Endothelial cell of umbilical vein (primary cell): ENCODE results near the gene KPNA2. TPM values are rescaled to one million over a fixed set of nuclear protein-coding genes. Genes with fewer than 3 reads are reported as not detected.

ENCODE experiments used
- BruUV-seq: library from RNA; stranded (reverse); fragments of 400-500 nt; replicated peaks from 2 replicates; lab custom pipeline; 2021; lab: Mats Ljungman, UMichigan
- CTCF ChIA-PET: fragments of 300-600, 350-600 bp; sonication (Branson Sonifier 250); formaldehyde crosslinking; loops from one replicate; lab custom pipeline; 2021; ENCODE audit warnings: antibody characterized with exemption, inconsistent platforms; lab: Charles Lee
- POLR2A ChIA-PET: fragments of 300-600, 350-600 bp; sonication (Branson Sonifier 250); formaldehyde crosslinking; loops from one replicate; lab custom pipeline; 2021; ENCODE audit warnings: antibody characterized with exemption, inconsistent platforms; lab: Charles Lee
- DNase-seq: peaks from one replicate; pipeline ENCODE4 v3.0.0-alpha.2; 2011; ENCODE audit warnings: low read depth, low spot score
- FAIRE-seq: peaks from 2 replicates; lab custom pipeline; 2011; peaks lifted over from hg19 to GRCh38; lab: Jason Lieb, UNC
- H2AFZ ChIP-seq: 2 replicates; pipeline ENCODE4 v1.6.0; 2012; ENCODE audit warnings: low read depth, low read length, control low read depth, inconsistent platforms
- H3K27ac ChIP-seq: 2 replicates; pipeline ENCODE4 v1.5.1; 2011; ENCODE audit warnings: low read depth, mild to moderate bottlenecking, control low read depth, low read length, moderate library complexity; ENCODE audit not compliant: insufficient read depth
- H3K27me3 ChIP-seq, 2 experiments: 2 replicates each; pipeline versions ENCODE4 v1.6.0 to v1.6.1; 2011; ENCODE audit warnings: low read length in 2 of 2, mixed read lengths in 1 of 2; ENCODE audit not compliant: control insufficient read depth in 2 of 2, insufficient read depth in 2 of 2
- H3K36me3 ChIP-seq, 2 experiments: 2 replicates in 1 of 2; 3 replicates in 1 of 2; pipeline ENCODE4 v1.5.1; 2011; ENCODE audit warnings: low read length in 2 of 2, mild to moderate bottlenecking in 1 of 2, moderate library complexity in 1 of 2; ENCODE audit not compliant: control insufficient read depth in 2 of 2, insufficient read depth in 2 of 2; ENCODE audit errors: extremely low read depth in 1 of 2
- H3K4me1 ChIP-seq: 3 replicates; pipeline ENCODE4 v1.5.1; 2011; ENCODE audit warnings: mild to moderate bottlenecking, low read length; ENCODE audit not compliant: control insufficient read depth, insufficient read depth; ENCODE audit errors: extremely low read depth
- H3K4me2 ChIP-seq: 2 replicates; pipeline ENCODE4 v1.6.1; 2011; ENCODE audit warnings: low read length, control low read depth, mixed read lengths; ENCODE audit not compliant: insufficient read depth
- H3K4me3 ChIP-seq, 3 experiments: fragments of 200-600 bp in 1 of 3; sonication (generic), shearing (Covaris generic) in 1 of 3; replicated peaks in 1 of 3; 2 replicates each; pipeline ENCODE4 v1.5.1; 2011 to 2016; ENCODE audit warnings: control low read depth in 3 of 3, low read length in 3 of 3, mild to moderate bottlenecking in 2 of 3, inconsistent platforms in 1 of 3, low read depth in 1 of 3, moderate library complexity in 1 of 3; ENCODE audit not compliant: insufficient read depth in 1 of 3
- H3K79me2 ChIP-seq: 2 replicates; pipeline ENCODE4 v1.6.0; 2012; ENCODE audit warnings: low read length, inconsistent platforms; ENCODE audit not compliant: control insufficient read depth, insufficient read depth
- H3K9ac ChIP-seq: replicated peaks from 2 replicates; pipeline ENCODE3; 2011; ENCODE audit warnings: low read length, control low read depth; ENCODE audit not compliant: insufficient read depth; ENCODE audit errors: extremely low read depth
- H3K9me1 ChIP-seq: replicated peaks from 3 replicates; pipeline ENCODE4 v1.6.0; 2011; ENCODE audit warnings: mild to moderate bottlenecking, low read length; ENCODE audit not compliant: control insufficient read depth, insufficient read depth; ENCODE audit errors: extremely low read depth
- H3K9me3 ChIP-seq: replicated peaks from 2 replicates; pipeline ENCODE4 v1.5.1; 2012; ENCODE audit warnings: low read length, inconsistent platforms; ENCODE audit not compliant: control insufficient read depth, insufficient read depth
- H4K20me1 ChIP-seq: replicated peaks from 2 replicates; pipeline ENCODE3; 2011; ENCODE audit warnings: mild to moderate bottlenecking, low read length; ENCODE audit not compliant: control insufficient read depth, insufficient read depth; ENCODE audit errors: extremely low read depth
- EZH2 ChIP-seq: IDR thresholded peaks from 2 replicates; pipeline ENCODE4 v1.6.1; 2012; ENCODE audit warnings: borderline replicate concordance, low read depth, mild to moderate bottlenecking, moderate library complexity, low read length, inconsistent platforms; ENCODE audit not compliant: severe bottlenecking
- FOS ChIP-seq: IDR thresholded peaks from 2 replicates; pipeline ENCODE4 v1.6.1; 2011; ENCODE audit warnings: mild to moderate bottlenecking, low read length, moderate library complexity, borderline replicate concordance; ENCODE audit not compliant: insufficient read depth
- GATA2 ChIP-seq: IDR thresholded peaks from 2 replicates; pipeline ENCODE4 v1.7.0; 2011; ENCODE audit warnings: low read depth, mild to moderate bottlenecking, moderate library complexity, mixed read lengths, low read length; ENCODE audit not compliant: insufficient read length, insufficient read depth
- JUN ChIP-seq: IDR thresholded peaks from 2 replicates; pipeline ENCODE4 v1.6.1; 2011; ENCODE audit warnings: borderline replicate concordance, low read depth; ENCODE audit not compliant: insufficient read length, insufficient read depth
- MYC ChIP-seq: IDR thresholded peaks from one replicate; pipeline ENCODE4 v1.6.1; 2011; ENCODE audit warnings: mild to moderate bottlenecking, low read depth, low read length
- POLR2A ChIP-seq: IDR thresholded peaks from 2 replicates; pipeline ENCODE4 v1.6.1; 2012; ENCODE audit warnings: low read depth, mild to moderate bottlenecking, control low read depth, low read length
- POLR2AphosphoS5 ChIP-seq: IDR thresholded peaks from 2 replicates; pipeline ENCODE4 v1.6.1; 2012; ENCODE audit warnings: low read depth, mild to moderate bottlenecking, control low read depth, low read length, moderate library complexity; ENCODE audit not compliant: insufficient read depth
- dilution Hi-C: fragments of 300-500 bp; cut with MboI; formaldehyde crosslinking; loops from one replicate; pipeline ENCODE4 v1.15.0; 2019; ENCODE audit warnings: low sequenced_read_pairs; ENCODE audit not compliant: extremely low pct_ligation_motif_present
- intact Hi-C: fragments of 100-400 bp; cut with micrococcal nuclease; formaldehyde crosslinking; loops from one replicate; pipeline ENCODE4 v1.10.0; 2022
- polyA plus RNA-seq, 4 experiments: library from polyadenylated mRNA; depleted of rRNA in 3 of 4; stranded (reverse) in 3 of 4; unstranded in 1 of 4; fragments of >200 nt; gene quantifications; 2 replicates each; pipeline versions ENCODE4 v1.2.1 to v1.2.3, GENCODE V29; 2011 to 2012; ENCODE audit warnings: missing spikeins in 1 of 4
- total RNA-seq: library from RNA; stranded (reverse); gene quantifications from 2 replicates; pipeline ENCODE4 v1.2.3, GENCODE V29; 2021
- TF ChIP-seq, protein P1 (sequence below), 2 donors: IDR thresholded peaks; 1 replicate in 1 of 2; 2 replicates in 1 of 2; pipeline ENCODE4 v1.5.1; 2011; ENCODE audit warnings: low read length in 2 of 2, mild to moderate bottlenecking in 2 of 2, moderate library complexity in 2 of 2, control low read depth in 1 of 2, inconsistent platforms in 1 of 2, low read depth in 1 of 2; ENCODE audit not compliant: insufficient read depth in 1 of 2; ENCODE audit errors: extremely low read depth in 1 of 2
- TF ChIP-seq, protein P2 (sequence below): IDR thresholded peaks from 2 replicates; pipeline ENCODE4 v1.6.1; 2011; ENCODE audit not compliant: insufficient read depth, insufficient read length

KPNA2 gene
- total and polyA plus RNA-seq, 2 donors (not counting 3 experiments of a cell fraction or from before 2014, with no cell fraction given): 252 to 382 TPM

DNA sequence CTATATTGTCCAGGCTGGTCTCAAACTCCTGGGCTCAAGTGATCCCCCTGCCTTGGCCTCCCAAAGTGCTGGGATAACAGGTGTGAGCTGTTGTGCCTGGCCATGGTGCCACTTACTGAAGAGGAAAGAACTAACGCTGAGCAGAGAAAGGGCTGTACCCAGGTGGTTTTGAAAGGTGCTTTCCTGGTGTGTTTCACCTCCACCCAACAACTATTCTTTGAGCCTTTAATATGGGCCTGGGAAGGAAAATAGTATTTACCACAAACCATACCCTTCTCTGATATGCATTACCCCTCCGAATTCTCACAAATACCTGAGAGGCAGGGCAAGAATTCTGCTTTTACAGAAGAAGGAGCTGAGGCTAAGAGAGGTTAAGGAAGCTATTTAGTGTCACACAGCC, 24.8 kb downstream of the KPNA2 start:
- H3K4me2 ChIP-seq: no peak overlapping the region
- no peak overlapping the region for H3K9ac ChIP-seq
- BruUV-seq: no TSS peak
- H2AFZ ChIP-seq: no peak overlapping the region
- H3K4me3 ChIP-seq: no peak overlapping the region
- FAIRE-seq: no peak
- no peak overlapping the region for H3K27ac ChIP-seq
- no peaks in the 10 kb centered on the region for H3K9me3 ChIP-seq
- CTCF ChIA-PET: interaction anchor here (0.6 kb wide), 1 partner anchor 78 kb away, joined by 3 read pairs; no protein-coding TSS in a partner anchor
- TF ChIP-seq GATA2 (no peak), JUN (no peak), POLR2AphosphoS5 (no peak), MYC (no peak), POLR2A (no peak), EZH2 (no peak), FOS (no peak)
- TF ChIP-seq, protein P1, sequence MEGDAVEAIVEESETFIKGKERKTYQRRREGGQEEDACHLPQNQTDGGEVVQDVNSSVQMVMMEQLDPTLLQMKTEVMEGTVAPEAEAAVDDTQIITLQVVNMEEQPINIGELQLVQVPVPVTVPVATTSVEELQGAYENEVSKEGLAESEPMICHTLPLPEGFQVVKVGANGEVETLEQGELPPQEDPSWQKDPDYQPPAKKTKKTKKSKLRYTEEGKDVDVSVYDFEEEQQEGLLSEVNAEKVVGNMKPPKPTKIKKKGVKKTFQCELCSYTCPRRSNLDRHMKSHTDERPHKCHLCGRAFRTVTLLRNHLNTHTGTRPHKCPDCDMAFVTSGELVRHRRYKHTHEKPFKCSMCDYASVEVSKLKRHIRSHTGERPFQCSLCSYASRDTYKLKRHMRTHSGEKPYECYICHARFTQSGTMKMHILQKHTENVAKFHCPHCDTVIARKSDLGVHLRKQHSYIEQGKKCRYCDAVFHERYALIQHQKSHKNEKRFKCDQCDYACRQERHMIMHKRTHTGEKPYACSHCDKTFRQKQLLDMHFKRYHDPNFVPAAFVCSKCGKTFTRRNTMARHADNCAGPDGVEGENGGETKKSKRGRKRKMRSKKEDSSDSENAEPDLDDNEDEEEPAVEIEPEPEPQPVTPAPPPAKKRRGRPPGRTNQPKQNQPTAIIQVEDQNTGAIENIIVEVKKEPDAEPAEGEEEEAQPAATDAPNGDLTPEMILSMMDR (IDR thresholded peaks at IDR 0.05; ENCODE audit: extremely low read depth in 1 of 2, insufficient read depth in 1 of 2, low read depth in 1 of 2, low read length in 2 of 2): no peak
- TF ChIP-seq, protein P2, sequence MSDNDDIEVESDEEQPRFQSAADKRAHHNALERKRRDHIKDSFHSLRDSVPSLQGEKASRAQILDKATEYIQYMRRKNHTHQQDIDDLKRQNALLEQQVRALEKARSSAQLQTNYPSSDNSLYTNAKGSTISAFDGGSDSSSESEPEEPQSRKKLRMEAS: no peak
- peaks cover 10% of the 10 kb centered on the region for H3K4me1 ChIP-seq
- H4K20me1 ChIP-seq: no peaks in the 10 kb centered on the region
- dilution Hi-C loops: no loop called here
- no peaks in the 10 kb centered on the region for H3K27me3 ChIP-seq
- no peaks in the 10 kb centered on the region for H3K79me2 ChIP-seq
- POLR2A ChIA-PET: no interaction called here
- H3K36me3 ChIP-seq: no peaks in the 10 kb centered on the region
- H3K9me1 ChIP-seq: no peaks in the 10 kb centered on the region
- intact Hi-C loops: no loop called here
- DNase-seq: no peak
